HG02885 (cell line): ENCODE results near the gene CASTOR1.

Experiments used
- ATAC-seq: cut with Tn5 transposase; IDR thresholded peaks from one replicate; pipeline ENCODE4 v1.9.1; 2021; ENCODE audit warnings: mild to moderate bottlenecking; ENCODE audit not compliant: unreplicated experiment, poor library complexity

Gene CASTOR1

GRCh38 chr22:30235687-30236170 is 53.6 kb downstream of the CASTOR1 start:
- ATAC-seq: no peak
